Panc1 (cell line): ENCODE results near the gene NFX1.

ENCODE experiments used
- POLR2AphosphoS5 ChIP-seq: IDR thresholded peaks from 2 replicates; pipeline ENCODE4 v1.6.1; 2012; ENCODE audit warnings: mild to moderate bottlenecking, low read depth, low read length, moderate library complexity
- TCF7L2 ChIP-seq: IDR thresholded peaks from 2 replicates; pipeline ENCODE4 v1.6.1; 2011; ENCODE audit warnings: mild to moderate bottlenecking, low read depth, low read length, inconsistent platforms
- TF ChIP-seq, protein P1 (sequence below): fragments of 450-650 bp; IDR thresholded peaks from 2 replicates; pipeline ENCODE4 v1.5.1; 2017; ENCODE audit warnings: mild to moderate bottlenecking

DNA sequence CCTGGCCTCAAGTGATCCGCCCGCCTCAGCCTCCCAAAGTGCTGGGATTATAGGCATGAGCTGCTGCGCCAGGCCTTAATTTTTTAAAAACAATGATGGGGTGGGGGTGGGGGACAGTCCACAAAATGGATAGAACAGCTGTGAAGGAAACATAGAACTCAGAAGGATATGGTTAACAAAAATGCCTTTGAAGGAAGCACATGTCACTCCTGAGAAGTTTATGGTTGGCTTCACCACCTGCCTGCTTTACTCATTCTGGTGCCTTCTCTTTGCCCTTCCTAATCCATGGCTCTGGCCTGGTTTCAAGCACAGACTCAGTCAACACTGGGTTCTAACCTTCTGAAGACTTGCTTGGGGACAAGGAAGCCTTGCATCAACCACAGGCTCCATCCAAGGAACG lies 36.1 kb upstream of the NFX1 start:
- TF ChIP-seq, protein P1, sequence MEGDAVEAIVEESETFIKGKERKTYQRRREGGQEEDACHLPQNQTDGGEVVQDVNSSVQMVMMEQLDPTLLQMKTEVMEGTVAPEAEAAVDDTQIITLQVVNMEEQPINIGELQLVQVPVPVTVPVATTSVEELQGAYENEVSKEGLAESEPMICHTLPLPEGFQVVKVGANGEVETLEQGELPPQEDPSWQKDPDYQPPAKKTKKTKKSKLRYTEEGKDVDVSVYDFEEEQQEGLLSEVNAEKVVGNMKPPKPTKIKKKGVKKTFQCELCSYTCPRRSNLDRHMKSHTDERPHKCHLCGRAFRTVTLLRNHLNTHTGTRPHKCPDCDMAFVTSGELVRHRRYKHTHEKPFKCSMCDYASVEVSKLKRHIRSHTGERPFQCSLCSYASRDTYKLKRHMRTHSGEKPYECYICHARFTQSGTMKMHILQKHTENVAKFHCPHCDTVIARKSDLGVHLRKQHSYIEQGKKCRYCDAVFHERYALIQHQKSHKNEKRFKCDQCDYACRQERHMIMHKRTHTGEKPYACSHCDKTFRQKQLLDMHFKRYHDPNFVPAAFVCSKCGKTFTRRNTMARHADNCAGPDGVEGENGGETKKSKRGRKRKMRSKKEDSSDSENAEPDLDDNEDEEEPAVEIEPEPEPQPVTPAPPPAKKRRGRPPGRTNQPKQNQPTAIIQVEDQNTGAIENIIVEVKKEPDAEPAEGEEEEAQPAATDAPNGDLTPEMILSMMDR = no peak
- TF ChIP-seq POLR2AphosphoS5 (no peak), TCF7L2 (no peak)
